ENCODE data around the gene DHRS7B. TPM values are rescaled to one million over a fixed set of nuclear protein-coding genes. Genes with fewer than 3 reads are reported as not detected.

The DHRS7B gene
- total and polyA plus RNA-seq, 4 donors = 19.4 to 55.6 (median 31.7) TPM

DNA sequence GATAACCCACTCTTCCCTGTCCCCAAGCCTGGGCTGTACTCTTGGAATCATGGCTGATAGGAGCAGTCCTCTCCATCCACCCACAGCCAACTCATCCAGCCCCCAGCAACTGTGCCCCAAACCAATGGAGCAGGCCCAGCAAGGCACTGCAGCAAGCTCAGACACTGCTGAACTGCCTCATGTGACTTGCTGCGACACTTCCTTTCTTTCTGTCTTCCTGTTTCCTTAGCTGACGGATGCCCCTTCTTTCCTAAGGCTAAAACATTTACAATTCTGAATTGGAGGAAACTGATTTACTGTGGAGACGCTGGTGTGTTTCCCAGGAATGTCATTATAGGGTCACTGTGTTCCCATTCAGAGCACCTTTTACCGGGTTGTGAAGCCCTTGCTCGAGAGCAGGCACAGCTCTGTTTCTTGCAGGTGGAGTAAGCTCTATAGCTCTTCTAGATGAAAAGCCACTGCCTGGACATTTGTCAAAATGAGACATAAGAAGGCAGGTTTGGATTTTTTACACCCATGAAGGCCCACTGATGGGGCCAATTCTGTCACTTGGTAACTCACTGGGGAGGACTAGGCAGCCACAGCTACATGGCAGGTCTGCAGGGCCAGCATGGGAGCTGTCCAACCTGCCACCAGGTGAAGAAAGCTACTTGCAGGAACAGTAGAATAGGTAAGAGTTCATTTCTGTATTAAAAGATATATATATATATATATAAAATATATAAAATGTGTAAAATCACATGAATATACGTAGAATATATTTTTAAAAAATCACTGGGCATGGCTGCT lies 59.8 kb downstream of the DHRS7B start:
- peaks cover 0 to 9% (median 4%) of the 10 kb centered on the region in 5 donors for H3K4me1 ChIP-seq (ENCODE audit: control insufficient read depth in 5 of 5, insufficient read depth in 5 of 5, low read length in 5 of 5)
- H3K27me3 ChIP-seq (ENCODE audit: control insufficient read depth in 3 of 3, insufficient read depth in 3 of 3, low read length in 2 of 3) = no peaks in the 10 kb centered on the region
- DNase-seq = no peak
- peaks cover 5 to 30% (median 26%) of the 10 kb centered on the region in 4 donors for H3K36me3 ChIP-seq (ENCODE audit: control insufficient read depth in 4 of 4, insufficient read depth in 4 of 4, low read length in 4 of 4)
- peaks cover 0 to 3% (median 0%) of the 10 kb centered on the region in 4 donors for H3K9me3 ChIP-seq (ENCODE audit: control insufficient read depth in 4 of 4, insufficient read depth in 3 of 4, low read length in 3 of 4)
- 52 to 68% methylated on average over 6 of the region's 6 CpGs for WGBS, 2 donors
- ATAC-seq (ENCODE audit: insufficient read depth, low FRiP score) = no peak
- TF ChIP-seq, protein P1, sequence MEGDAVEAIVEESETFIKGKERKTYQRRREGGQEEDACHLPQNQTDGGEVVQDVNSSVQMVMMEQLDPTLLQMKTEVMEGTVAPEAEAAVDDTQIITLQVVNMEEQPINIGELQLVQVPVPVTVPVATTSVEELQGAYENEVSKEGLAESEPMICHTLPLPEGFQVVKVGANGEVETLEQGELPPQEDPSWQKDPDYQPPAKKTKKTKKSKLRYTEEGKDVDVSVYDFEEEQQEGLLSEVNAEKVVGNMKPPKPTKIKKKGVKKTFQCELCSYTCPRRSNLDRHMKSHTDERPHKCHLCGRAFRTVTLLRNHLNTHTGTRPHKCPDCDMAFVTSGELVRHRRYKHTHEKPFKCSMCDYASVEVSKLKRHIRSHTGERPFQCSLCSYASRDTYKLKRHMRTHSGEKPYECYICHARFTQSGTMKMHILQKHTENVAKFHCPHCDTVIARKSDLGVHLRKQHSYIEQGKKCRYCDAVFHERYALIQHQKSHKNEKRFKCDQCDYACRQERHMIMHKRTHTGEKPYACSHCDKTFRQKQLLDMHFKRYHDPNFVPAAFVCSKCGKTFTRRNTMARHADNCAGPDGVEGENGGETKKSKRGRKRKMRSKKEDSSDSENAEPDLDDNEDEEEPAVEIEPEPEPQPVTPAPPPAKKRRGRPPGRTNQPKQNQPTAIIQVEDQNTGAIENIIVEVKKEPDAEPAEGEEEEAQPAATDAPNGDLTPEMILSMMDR (IDR thresholded peaks at IDR 0.05; ENCODE audit: control extremely low read depth, extremely low read depth) = no peak
- H3K9ac ChIP-seq (ENCODE audit: insufficient read depth in 1 of 2, low read length in 2 of 2) = no peak overlapping the region
- no peak overlapping the region for H3K4me3 ChIP-seq
- peak overlapping the region; percentile 36 to 69 for H3K27ac ChIP-seq (ENCODE audit: low read depth in 1 of 2, low read length in 1 of 2)

DNA sequence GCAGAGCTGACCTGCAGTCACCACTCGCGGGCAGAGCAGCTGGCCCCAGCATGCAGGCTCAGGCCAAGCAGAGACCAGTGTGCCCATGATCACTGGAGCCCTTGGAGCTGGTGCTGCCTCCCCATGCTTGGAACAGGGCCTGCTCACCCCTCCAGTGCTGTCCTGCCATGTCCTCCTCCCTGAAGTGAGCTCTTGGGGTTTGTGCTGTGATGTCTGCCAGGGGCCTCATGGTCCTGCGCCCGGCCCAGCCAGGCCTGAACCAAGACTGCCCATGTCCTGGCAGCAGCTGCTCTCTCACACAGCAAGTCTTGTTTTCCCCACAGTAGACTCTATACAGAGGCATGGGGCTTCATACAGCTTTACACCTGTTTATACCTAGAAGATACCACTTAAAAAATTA lies 62.6 kb downstream of the DHRS7B start:
- Histone ChIP-seq H3K36me3 (ENCODE audit: control insufficient read depth in 4 of 4, insufficient read depth in 4 of 4, low read length in 4 of 4) (peaks cover 0 to 31% (median 22%) of the 10 kb centered on the region in 4 donors), H3K27ac (ENCODE audit: low read depth in 1 of 2, low read length in 1 of 2) (no peak overlapping the region), H3K9ac (ENCODE audit: insufficient read depth in 1 of 2, low read length in 2 of 2) (no peak overlapping the region), H3K4me3 (no peak overlapping the region), H3K4me1 (ENCODE audit: control insufficient read depth in 5 of 5, insufficient read depth in 5 of 5, low read length in 5 of 5) (peaks cover 0 to 13% (median 6%) of the 10 kb centered on the region in 5 donors), H3K9me3 (ENCODE audit: control insufficient read depth in 4 of 4, insufficient read depth in 3 of 4, low read length in 3 of 4) (no peaks in the 10 kb centered on the region), H3K27me3 (ENCODE audit: control insufficient read depth in 3 of 3, insufficient read depth in 3 of 3, low read length in 2 of 3) (no peaks in the 10 kb centered on the region)
- DNase-seq = no peak
- ATAC-seq (ENCODE audit: insufficient read depth, low FRiP score) = no peak
- 98 to 100% methylated on average over 4 of the region's 4 CpGs for WGBS, 2 donors
- TF ChIP-seq, protein P1 (IDR thresholded peaks at IDR 0.05; ENCODE audit: control extremely low read depth, extremely low read depth) = no peak

DNA sequence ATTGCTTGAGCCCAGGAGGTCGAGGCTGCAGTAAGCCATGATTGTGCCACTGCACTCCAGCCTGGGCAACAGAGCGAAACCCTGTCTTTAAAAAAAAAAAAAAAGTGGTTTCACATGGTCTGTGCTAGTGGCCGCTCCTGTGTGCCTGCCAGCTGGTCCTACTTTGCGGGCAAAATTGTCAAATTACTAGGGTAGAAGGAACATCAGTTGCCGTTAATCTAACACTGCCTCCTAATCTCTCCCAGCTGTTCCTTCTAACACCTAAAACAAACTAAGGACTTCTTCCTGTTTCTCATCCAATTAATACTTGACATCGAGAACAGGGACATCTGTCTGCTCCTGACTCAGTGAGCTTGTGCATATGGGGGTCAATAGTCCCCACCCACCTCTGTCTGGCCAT lies 63.3 kb downstream of the DHRS7B start:
- TF ChIP-seq, protein P1 (IDR thresholded peaks at IDR 0.05; ENCODE audit: control extremely low read depth, extremely low read depth) = no peak
- WGBS, 2 donors = 95 to 96% methylated on average over 6 of the region's 6 CpGs
- ATAC-seq (ENCODE audit: insufficient read depth, low FRiP score) (no peak), DNase-seq (no peak)
- Histone ChIP-seq H3K9ac (ENCODE audit: insufficient read depth in 1 of 2, low read length in 2 of 2) (no peak overlapping the region), H3K4me3 (no peak overlapping the region), H3K4me1 (ENCODE audit: control insufficient read depth in 5 of 5, insufficient read depth in 5 of 5, low read length in 5 of 5) (peaks cover 0 to 20% (median 11%) of the 10 kb centered on the region in 5 donors), H3K9me3 (ENCODE audit: control insufficient read depth in 4 of 4, insufficient read depth in 3 of 4, low read length in 3 of 4) (no peaks in the 10 kb centered on the region), H3K27me3 (ENCODE audit: control insufficient read depth in 3 of 3, insufficient read depth in 3 of 3, low read length in 2 of 3) (no peaks in the 10 kb centered on the region), H3K36me3 (ENCODE audit: control insufficient read depth in 4 of 4, insufficient read depth in 4 of 4, low read length in 4 of 4) (peaks cover 0 to 24% (median 18%) of the 10 kb centered on the region in 4 donors), H3K27ac (ENCODE audit: low read depth in 1 of 2, low read length in 1 of 2) (no peak overlapping the region)
